C4-2B (cell line): Measurements from ENCODE around the gene THTPA.

Experiments used
- H3K27ac ChIP-seq: fragments of 450-650 bp; 2 replicates; pipeline ENCODE4 v1.5.1; 2017
- CTCF ChIP-seq: fragments of 450-650 bp; conservative IDR thresholded peaks from 2 replicates; pipeline ENCODE4 v1.5.1; 2017; ENCODE audit warnings: mild to moderate bottlenecking
- ZFX ChIP-seq: fragments of 450-650 bp; IDR thresholded peaks from 2 replicates; pipeline ENCODE4 v1.6.1; 2017

The THTPA gene

GRCh38 chr14:23600806-23601205 is 44.7 kb downstream of the THTPA start:
- TF ChIP-seq CTCF: no peak
- no peak for TF ChIP-seq ZFX
- H3K27ac ChIP-seq: no peak overlapping the region

GRCh38 chr14:23601424-23601823 is 45.4 kb downstream of the THTPA start:
- no peak overlapping the region for H3K27ac ChIP-seq
- no peak for TF ChIP-seq ZFX
- no peak for TF ChIP-seq CTCF

- TF ChIP-seq ZFX: no peak
- no peak overlapping the region for H3K27ac ChIP-seq
Observed at GRCh38 chr14:23601845-23602180, 45.7 kb downstream of the THTPA start.

- TF ChIP-seq ZFX (no peak), CTCF (no peak)
- no peak overlapping the region for H3K27ac ChIP-seq
Observed at GRCh38 chr14:23602181-23603095, 46.4 kb downstream of the THTPA start.

- no peak overlapping the region for H3K27ac ChIP-seq
Observed at GRCh38 chr14:23603103-23603502, 47.0 kb downstream of the THTPA start.

GRCh38 chr14:23604148-23604547 is 48.1 kb downstream of the THTPA start:
- no peak overlapping the region for H3K27ac ChIP-seq
- TF ChIP-seq CTCF: no peak
- no peak for TF ChIP-seq ZFX

More at GRCh38 chr14:23603103-23603502, 47.0 kb downstream of the THTPA start:
- no peak for TF ChIP-seq ZFX

- no peak for TF ChIP-seq ZFX
- TF ChIP-seq CTCF: no peak
- no peak overlapping the region for H3K27ac ChIP-seq
Observed at GRCh38 chr14:23604675-23605170, 48.7 kb downstream of the THTPA start.

- H3K27ac ChIP-seq: no peak overlapping the region
- TF ChIP-seq CTCF (no peak), ZFX (no peak)
Observed at GRCh38 chr14:23605931-23606585, 50.0 kb downstream of the THTPA start.
